Left ventricle myocardium inferior (tissue), 1 donor: ENCODE measurements around the gene COL5A3. TPM values are rescaled to one million over a fixed set of nuclear protein-coding genes. Genes with fewer than 3 reads are reported as not detected.
A peak's percentile ranks its signal among the peaks of the same experiment; 100 is the strongest.

Experiments used
- DNase-seq: peaks from one replicate; pipeline ENCODE4 v3.0.0-alpha.2; 2020
- H3K27ac ChIP-seq: fragments of 200-600 bp; replicated peaks from 2 replicates; pipeline ENCODE4 v1.8.0; 2021
- H3K27me3 ChIP-seq: fragments of 200-600 bp; 2 replicates; pipeline ENCODE4 v1.8.0; 2021; ENCODE audit warnings: low read depth
- H3K36me3 ChIP-seq: fragments of 200-600 bp; 2 replicates; pipeline ENCODE4 v1.8.0; 2021
- H3K4me1 ChIP-seq: fragments of 200-600 bp; 2 replicates; pipeline ENCODE4 v1.8.0; 2021
- H3K4me3 ChIP-seq: fragments of 200-600 bp; 2 replicates; pipeline ENCODE4 v1.8.0; 2021; ENCODE audit warnings: mild to moderate bottlenecking, moderate library complexity
- H3K9me3 ChIP-seq: fragments of 200-600 bp; replicated peaks from 2 replicates; pipeline ENCODE4 v1.8.0; 2021
- CTCF ChIP-seq: fragments of 200-600 bp; IDR thresholded peaks from 2 replicates; pipeline ENCODE4 v1.8.0; 2021; ENCODE audit warnings: antibody characterized with exemption, mild to moderate bottlenecking, borderline replicate concordance
- intact Hi-C: fragments of 100-400 bp; cut with micrococcal nuclease; formaldehyde crosslinking; loops from one replicate; pipeline ENCODE4 v1.11.0; 2022
- long read RNA-seq: library from polyadenylated mRNA; unstranded; transcript quantifications from one replicate; pipeline ENCODE4 v2.0.0, GENCODE V29; 2021
- total RNA-seq: library from RNA; stranded (reverse); fragmentation: NEBNext Ultra II Directional; extraction: Animal tissue kit (Norgen Biotek cat#: 25700); gene quantifications from one replicate; pipeline ENCODE4 v1.2.1, GENCODE V29; 2021
- donor health status: DM: no; HTN: yes; CAD: no; lungs with severe emphysema.

The COL5A3 gene
- 8.7 TPM for total RNA-seq
- long read RNA-seq, partial matches to known transcripts, result 7 of 10 reads
- long read RNA-seq, other reads (novel, unspliced or antisense), result 3 of 10 reads

GRCh38 chr19:10010247-10010691, at the start of gene COL5A3:
COL5A3 (minus strand) TSS chr19:10010504; CDS start chr19:10010385, 119 bp downstream.
- H3K4me3 ChIP-seq, result peak within 1 kb of the TSS; percentile 69
- TF ChIP-seq CTCF, result no peak
- peaks cover 27% of the 10 kb centered on the region for H3K4me1 ChIP-seq
- peak; percentile 76 for DNase-seq
- intact Hi-C loops, result no loop called here
- H3K27ac ChIP-seq, result peak within 1 kb of the TSS; percentile 87
- H3K27me3 ChIP-seq, result peaks cover 99% of the 10 kb centered on the region
- no peaks in the 10 kb centered on the region for H3K9me3 ChIP-seq
- H3K36me3 ChIP-seq, result peaks cover 6% of the 10 kb centered on the region

- Histone ChIP-seq H3K4me3 (no peak overlapping the region), H3K4me1 (no peaks in the 10 kb centered on the region), H3K27me3 (peaks cover 27% of the 10 kb centered on the region), H3K27ac (no peak overlapping the region), H3K36me3 (no peaks in the 10 kb centered on the region), H3K9me3 (no peaks in the 10 kb centered on the region)
- intact Hi-C loops, result no loop called here
- no peak for TF ChIP-seq CTCF
- DNase-seq, result no peak
Observed at GRCh38 chr19:10052602-10053360, 42.5 kb upstream of the COL5A3 start.

- intact Hi-C loops, result no loop called here
- peaks cover 24% of the 10 kb centered on the region for H3K9me3 ChIP-seq
Observed at GRCh38 chr19:10049626-10050025, 39.3 kb upstream of the COL5A3 start.

GRCh38 chr19:10045371-10045770, 35.1 kb upstream of the COL5A3 start:
- H3K9me3 ChIP-seq, result peaks cover 66% of the 10 kb centered on the region
- no peaks in the 10 kb centered on the region for H3K4me1 ChIP-seq
- intact Hi-C loops, result no loop called here
- DNase-seq, result no peak
- peaks cover 4% of the 10 kb centered on the region for H3K36me3 ChIP-seq
- TF ChIP-seq CTCF, result no peak
- no peak overlapping the region for H3K27ac ChIP-seq
- no peak overlapping the region for H3K4me3 ChIP-seq
- H3K27me3 ChIP-seq, result peaks cover 29% of the 10 kb centered on the region

More at GRCh38 chr19:10049626-10050025, 39.3 kb upstream of the COL5A3 start:
- TF ChIP-seq CTCF, result no peak
- H3K27me3 ChIP-seq, result peaks cover 32% of the 10 kb centered on the region
- H3K4me1 ChIP-seq, result no peaks in the 10 kb centered on the region
- no peak overlapping the region for H3K27ac ChIP-seq
- H3K36me3 ChIP-seq, result no peaks in the 10 kb centered on the region
- H3K4me3 ChIP-seq, result no peak overlapping the region
- no peak for DNase-seq

- no peak overlapping the region for H3K27ac ChIP-seq
- peaks cover 4% of the 10 kb centered on the region for H3K36me3 ChIP-seq
- H3K4me1 ChIP-seq, result no peaks in the 10 kb centered on the region
- no peak overlapping the region for H3K4me3 ChIP-seq
- H3K9me3 ChIP-seq, result peaks cover 70% of the 10 kb centered on the region
- DNase-seq, result no peak
- TF ChIP-seq CTCF, result no peak
- H3K27me3 ChIP-seq, result peaks cover 39% of the 10 kb centered on the region
- intact Hi-C loops, result no loop called here
Observed at GRCh38 chr19:10044390-10044789, 34.1 kb upstream of the COL5A3 start.
